ENCODE data around the gene NUAK1.
A peak's percentile ranks its signal among the peaks of the same experiment; 100 is the strongest.

DNA sequence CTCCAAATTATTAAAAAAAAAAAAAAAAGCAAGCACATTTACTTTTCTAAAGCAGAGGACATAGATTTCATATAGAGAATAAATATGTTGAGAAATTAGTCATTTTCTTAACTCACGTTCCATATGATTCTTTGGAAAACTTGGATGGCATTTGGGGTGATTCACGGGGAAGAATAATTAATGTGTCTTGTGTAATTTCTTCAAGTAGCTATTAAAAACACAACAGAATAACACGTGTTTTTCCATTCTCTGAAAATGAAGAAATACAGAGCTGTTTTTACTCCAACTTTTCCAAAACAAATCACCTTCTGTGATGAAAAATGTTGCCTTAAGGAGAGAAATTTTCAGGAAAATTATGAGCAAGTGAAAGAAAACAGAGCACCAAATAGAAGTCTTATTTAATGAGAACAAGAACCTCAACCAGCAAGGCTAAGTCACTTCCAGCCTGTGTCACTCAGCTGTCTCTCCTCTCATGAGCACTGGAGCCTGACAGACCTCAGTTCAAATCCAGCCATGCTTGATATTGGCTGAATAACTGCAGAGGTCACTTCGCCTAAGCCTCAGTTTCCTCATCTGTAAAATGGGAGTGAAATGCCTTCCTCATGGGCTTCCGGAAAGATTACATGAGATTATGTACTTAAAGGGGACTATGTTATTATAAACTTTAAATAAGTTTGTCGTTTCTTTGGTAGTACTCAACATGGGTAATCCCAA, 42.8 kb upstream of the NUAK1 start:
- TF ChIP-seq, protein P1, sequence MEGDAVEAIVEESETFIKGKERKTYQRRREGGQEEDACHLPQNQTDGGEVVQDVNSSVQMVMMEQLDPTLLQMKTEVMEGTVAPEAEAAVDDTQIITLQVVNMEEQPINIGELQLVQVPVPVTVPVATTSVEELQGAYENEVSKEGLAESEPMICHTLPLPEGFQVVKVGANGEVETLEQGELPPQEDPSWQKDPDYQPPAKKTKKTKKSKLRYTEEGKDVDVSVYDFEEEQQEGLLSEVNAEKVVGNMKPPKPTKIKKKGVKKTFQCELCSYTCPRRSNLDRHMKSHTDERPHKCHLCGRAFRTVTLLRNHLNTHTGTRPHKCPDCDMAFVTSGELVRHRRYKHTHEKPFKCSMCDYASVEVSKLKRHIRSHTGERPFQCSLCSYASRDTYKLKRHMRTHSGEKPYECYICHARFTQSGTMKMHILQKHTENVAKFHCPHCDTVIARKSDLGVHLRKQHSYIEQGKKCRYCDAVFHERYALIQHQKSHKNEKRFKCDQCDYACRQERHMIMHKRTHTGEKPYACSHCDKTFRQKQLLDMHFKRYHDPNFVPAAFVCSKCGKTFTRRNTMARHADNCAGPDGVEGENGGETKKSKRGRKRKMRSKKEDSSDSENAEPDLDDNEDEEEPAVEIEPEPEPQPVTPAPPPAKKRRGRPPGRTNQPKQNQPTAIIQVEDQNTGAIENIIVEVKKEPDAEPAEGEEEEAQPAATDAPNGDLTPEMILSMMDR (IDR thresholded peaks at IDR 0.05) = no peak
- TF ChIP-seq POLR2A (IDR thresholded peaks at IDR 0.05) = no peak
- peak; percentile 17 to 52 (median 32) for TF ChIP-seq POLR2AphosphoS5 (IDR thresholded peaks at IDR 0.05)
- no peak for TF ChIP-seq EP300 (IDR thresholded peaks at IDR 0.05)
